ENCODE results near the gene TMPRSS11F.

The TMPRSS11F gene

DNA sequence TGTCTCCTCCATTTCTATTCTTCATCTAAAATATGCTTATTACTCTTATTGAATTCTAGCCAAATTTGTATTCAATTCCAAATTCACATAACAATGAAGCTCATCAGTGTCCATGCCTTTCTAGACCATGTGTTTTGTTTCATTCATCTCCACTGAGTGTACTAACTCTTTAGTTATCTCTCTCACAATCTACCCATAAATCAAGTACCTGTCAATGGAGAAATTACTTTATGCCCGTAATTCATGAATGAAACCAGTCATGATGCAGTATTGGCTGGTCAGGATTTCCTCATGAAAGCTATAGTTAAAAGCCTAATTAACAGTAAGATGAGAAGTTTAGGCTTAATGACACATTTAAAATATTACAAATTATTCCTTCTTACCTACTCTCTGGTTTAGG, 12.2 kb upstream of the TMPRSS11F start:
- H3K9me2 ChIP-seq (replicated peaks; ENCODE audit: control insufficient read depth, low read length): no peaks in the 10 kb centered on the region
- TF ChIP-seq EZH2phosphoT487 (IDR thresholded peaks at IDR 0.05; ENCODE audit: borderline replicate concordance, low read length) (no peak), CTCF (IDR thresholded peaks at IDR 0.05; ENCODE audit: low read depth, low read length, poor library complexity, severe bottlenecking) (no peak)
- no peaks in the 10 kb centered on the region for H3K79me2 ChIP-seq (ENCODE audit: control insufficient read depth, low read length)
- no peaks in the 10 kb centered on the region for H4K20me1 ChIP-seq (ENCODE audit: control insufficient read depth, insufficient read depth, low read depth, low read length)
- no peaks in the 10 kb centered on the region for H3F3A ChIP-seq (ENCODE audit: control insufficient read depth, insufficient read depth)
- H3K36me3 ChIP-seq (ENCODE audit: control insufficient read depth, low read length): no peaks in the 10 kb centered on the region
- H3K4me3 ChIP-seq (ENCODE audit: low read length): no peak overlapping the region
- H3K4me2 ChIP-seq (ENCODE audit: low read length): no peak overlapping the region
- H3K4me1 ChIP-seq (ENCODE audit: control insufficient read depth, low read length): no peaks in the 10 kb centered on the region
- no peaks in the 10 kb centered on the region for H3K9me3 ChIP-seq (ENCODE audit: control insufficient read depth, insufficient read depth, low read length)
- H3K27ac ChIP-seq (ENCODE audit: low read depth, low read length): no peak overlapping the region
- H3K27me3 ChIP-seq (ENCODE audit: control insufficient read depth, low read length): no peaks in the 10 kb centered on the region

GRCh38 chr4:68132342-68132741, 2.7 kb upstream of the TMPRSS11F start:
- no peaks in the 10 kb centered on the region for H3K79me2 ChIP-seq (ENCODE audit: control insufficient read depth, low read length)
- no peaks in the 10 kb centered on the region for H4K20me1 ChIP-seq (ENCODE audit: control insufficient read depth, insufficient read depth, low read depth, low read length)
- no peaks in the 10 kb centered on the region for H3K9me3 ChIP-seq (ENCODE audit: control insufficient read depth, insufficient read depth, low read length)
- no peak overlapping the region for H3K27ac ChIP-seq (ENCODE audit: low read depth, low read length)
- no peaks in the 10 kb centered on the region for H3F3A ChIP-seq (ENCODE audit: control insufficient read depth, insufficient read depth)
- no peaks in the 10 kb centered on the region for H3K9me2 ChIP-seq (replicated peaks; ENCODE audit: control insufficient read depth, low read length)
- no peaks in the 10 kb centered on the region for H3K36me3 ChIP-seq (ENCODE audit: control insufficient read depth, low read length)
- no peaks in the 10 kb centered on the region for H3K4me1 ChIP-seq (ENCODE audit: control insufficient read depth, low read length)
- TF ChIP-seq CTCF (IDR thresholded peaks at IDR 0.05; ENCODE audit: low read depth, low read length, poor library complexity, severe bottlenecking): no peak
- no peak for TF ChIP-seq EZH2phosphoT487 (IDR thresholded peaks at IDR 0.05; ENCODE audit: borderline replicate concordance, low read length)
- no peak overlapping the region for H3K4me2 ChIP-seq (ENCODE audit: low read length)
- no peak overlapping the region for H3K4me3 ChIP-seq (ENCODE audit: low read length)
- H3K27me3 ChIP-seq (ENCODE audit: control insufficient read depth, low read length): no peaks in the 10 kb centered on the region

DNA sequence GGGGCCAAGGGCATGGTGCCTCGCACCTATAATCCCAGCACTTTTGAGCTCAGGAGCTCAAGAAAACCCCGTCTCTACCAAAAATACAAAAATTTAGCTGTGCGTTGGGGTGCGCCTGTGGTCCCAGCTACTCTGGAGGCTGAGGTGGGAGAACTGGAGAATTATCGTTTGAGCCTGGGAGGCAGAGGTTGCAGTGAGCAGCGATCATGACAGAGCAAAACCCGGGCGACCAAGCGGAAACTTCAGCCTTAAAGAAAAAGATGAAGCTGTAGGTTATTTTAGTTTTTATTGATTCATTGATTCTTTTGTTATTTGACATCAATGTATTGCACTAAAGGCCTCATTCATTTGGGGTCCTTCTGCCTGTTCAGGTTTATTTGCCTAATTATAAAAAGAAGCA, 5.4 kb downstream of the TMPRSS11F start:
- no peak overlapping the region for H3K4me3 ChIP-seq (ENCODE audit: low read length)
- H3K27ac ChIP-seq (ENCODE audit: low read depth, low read length): no peak overlapping the region
- no peaks in the 10 kb centered on the region for H3K79me2 ChIP-seq (ENCODE audit: control insufficient read depth, low read length)
- no peaks in the 10 kb centered on the region for H3K9me2 ChIP-seq (replicated peaks; ENCODE audit: control insufficient read depth, low read length)
- no peak overlapping the region for H3K4me2 ChIP-seq (ENCODE audit: low read length)
- H3F3A ChIP-seq (ENCODE audit: control insufficient read depth, insufficient read depth): no peaks in the 10 kb centered on the region
- no peaks in the 10 kb centered on the region for H4K20me1 ChIP-seq (ENCODE audit: control insufficient read depth, insufficient read depth, low read depth, low read length)
- no peaks in the 10 kb centered on the region for H3K27me3 ChIP-seq (ENCODE audit: control insufficient read depth, low read length)
- TF ChIP-seq EZH2phosphoT487 (IDR thresholded peaks at IDR 0.05; ENCODE audit: borderline replicate concordance, low read length): no peak
- no peak for TF ChIP-seq CTCF (IDR thresholded peaks at IDR 0.05; ENCODE audit: low read depth, low read length, poor library complexity, severe bottlenecking)
- no peaks in the 10 kb centered on the region for H3K9me3 ChIP-seq (ENCODE audit: control insufficient read depth, insufficient read depth, low read length)
- no peaks in the 10 kb centered on the region for H3K36me3 ChIP-seq (ENCODE audit: control insufficient read depth, low read length)
- H3K4me1 ChIP-seq (ENCODE audit: control insufficient read depth, low read length): no peaks in the 10 kb centered on the region

DNA sequence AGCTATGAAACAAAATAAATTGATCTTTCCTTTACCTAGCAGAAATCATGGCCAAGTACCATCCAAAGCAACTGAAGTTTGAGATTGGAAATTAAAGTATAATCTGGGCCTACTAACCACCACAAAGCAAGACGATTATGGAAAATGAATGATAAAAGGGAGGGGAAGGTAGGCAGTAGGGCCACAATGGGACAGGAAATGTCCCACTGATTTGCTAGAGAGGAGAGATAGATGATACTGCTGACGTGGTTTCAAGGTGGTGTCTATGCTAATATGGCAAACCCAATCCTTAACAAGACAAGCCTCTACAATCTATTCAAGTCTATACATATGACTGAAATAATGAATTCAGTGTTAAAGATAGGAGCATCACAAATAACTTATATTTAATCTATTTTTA, 6.1 kb downstream of the TMPRSS11F start:
- H3F3A ChIP-seq (ENCODE audit: control insufficient read depth, insufficient read depth): no peaks in the 10 kb centered on the region
- TF ChIP-seq EZH2phosphoT487 (IDR thresholded peaks at IDR 0.05; ENCODE audit: borderline replicate concordance, low read length) (no peak), CTCF (IDR thresholded peaks at IDR 0.05; ENCODE audit: low read depth, low read length, poor library complexity, severe bottlenecking) (no peak)

More for the DNA sequence above, 6.1 kb downstream of the TMPRSS11F start:
- Histone ChIP-seq H3K27me3 (ENCODE audit: control insufficient read depth, low read length) (no peaks in the 10 kb centered on the region), H3K9me2 (replicated peaks; ENCODE audit: control insufficient read depth, low read length) (no peaks in the 10 kb centered on the region), H3K27ac (ENCODE audit: low read depth, low read length) (no peak overlapping the region), H3K4me2 (ENCODE audit: low read length) (no peak overlapping the region), H4K20me1 (ENCODE audit: control insufficient read depth, insufficient read depth, low read depth, low read length) (no peaks in the 10 kb centered on the region), H3K4me3 (ENCODE audit: low read length) (no peak overlapping the region), H3K9me3 (ENCODE audit: control insufficient read depth, insufficient read depth, low read length) (no peaks in the 10 kb centered on the region), H3K4me1 (ENCODE audit: control insufficient read depth, low read length) (no peaks in the 10 kb centered on the region), H3K36me3 (ENCODE audit: control insufficient read depth, low read length) (no peaks in the 10 kb centered on the region), H3K79me2 (ENCODE audit: control insufficient read depth, low read length) (no peaks in the 10 kb centered on the region)
